Left ventricle myocardium superior (tissue), 1 donor: Measurements from ENCODE around the gene POPDC3. TPM values are rescaled to one million over a fixed set of nuclear protein-coding genes. Genes with fewer than 3 reads are reported as not detected.
A peak's percentile ranks its signal among the peaks of the same experiment; 100 is the strongest.
"Not testable (repeated sequence)": the region's sequence is repeated elsewhere in the genome, so short reads cannot be mapped to it uniquely, and the experiment has no call there.

Experiments
- ATAC-seq: fragments of 200-7000 bp; cut with Tn5 transposase; one replicate; pipeline ENCODE4 v1.9.1; 2020; ENCODE audit warnings: mild to moderate bottlenecking, moderate library complexity
- DNase-seq: peaks from one replicate; pipeline ENCODE4 v3.0.0-alpha.2; 2020
- intact Hi-C: fragments of 100-400 bp; cut with micrococcal nuclease; formaldehyde crosslinking; loops from one replicate; pipeline ENCODE4 v1.11.0; 2022
- total RNA-seq: library from RNA; stranded (reverse); fragmentation: NEBNext Ultra II Directional; extraction: Animal tissue kit (Norgen Biotek cat#: 25700); gene quantifications from one replicate; pipeline ENCODE4 v1.2.1, GENCODE V29; 2021
- donor health status: DM: no; HTN: yes; CAD: no; lungs with severe emphysema.

The POPDC3 gene
- total RNA-seq, 1 donor from 2014 or later: 59.2 TPM

DNA sequence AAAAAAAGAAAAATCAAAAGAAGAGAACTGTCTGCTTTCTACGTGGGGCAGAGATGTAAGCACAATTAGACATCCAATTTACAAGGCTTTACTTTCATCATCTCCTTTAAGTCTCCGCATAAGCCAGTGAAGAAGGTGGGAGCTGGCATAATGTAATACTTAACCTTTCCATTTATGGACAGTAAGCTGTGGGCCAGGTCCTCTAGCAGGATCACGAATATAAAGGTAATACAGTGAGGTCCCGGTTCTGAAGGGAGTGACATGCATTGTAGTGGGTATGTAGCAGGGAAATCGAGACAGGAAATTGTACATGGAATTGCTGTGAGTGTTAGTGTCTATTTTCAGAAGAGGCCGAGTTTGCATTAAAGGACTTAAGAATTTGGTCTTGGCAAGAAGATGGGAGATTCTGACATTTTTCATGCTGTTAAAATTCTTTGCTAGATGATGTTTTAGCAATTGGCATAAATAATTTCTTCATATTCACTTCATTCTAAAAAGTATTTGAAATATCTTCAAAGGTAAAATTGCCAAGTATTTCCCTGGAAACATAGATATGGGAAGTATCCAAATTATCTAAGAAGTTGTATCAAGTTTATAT, 20.4 kb upstream of the POPDC3 start:
- DNase-seq (no peak), ATAC-seq (peak; percentile 58)
- intact Hi-C loops: no loop called here

DNA sequence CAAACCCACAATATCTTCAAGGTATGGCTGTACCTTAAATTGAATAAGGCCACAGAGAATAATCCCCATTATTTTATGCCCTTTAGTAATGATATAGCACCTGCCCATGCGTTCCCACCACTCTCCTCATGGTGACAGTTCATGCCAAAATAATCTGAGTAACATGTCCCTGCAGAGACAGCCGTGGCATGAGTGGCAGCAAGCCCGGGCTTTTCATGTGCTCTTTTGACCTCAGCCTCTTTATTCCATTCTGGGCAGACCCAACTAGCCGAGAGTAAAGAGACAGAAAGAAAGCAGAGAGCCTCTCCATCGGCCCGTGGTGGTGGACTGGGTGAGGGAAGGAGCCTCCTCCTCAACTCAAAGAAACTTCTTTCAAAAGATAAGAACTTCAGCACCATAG, 19.9 kb upstream of the POPDC3 start:
- intact Hi-C loops: no loop called here
- ATAC-seq (peak; percentile 97), DNase-seq (peak; percentile 85)

DNA sequence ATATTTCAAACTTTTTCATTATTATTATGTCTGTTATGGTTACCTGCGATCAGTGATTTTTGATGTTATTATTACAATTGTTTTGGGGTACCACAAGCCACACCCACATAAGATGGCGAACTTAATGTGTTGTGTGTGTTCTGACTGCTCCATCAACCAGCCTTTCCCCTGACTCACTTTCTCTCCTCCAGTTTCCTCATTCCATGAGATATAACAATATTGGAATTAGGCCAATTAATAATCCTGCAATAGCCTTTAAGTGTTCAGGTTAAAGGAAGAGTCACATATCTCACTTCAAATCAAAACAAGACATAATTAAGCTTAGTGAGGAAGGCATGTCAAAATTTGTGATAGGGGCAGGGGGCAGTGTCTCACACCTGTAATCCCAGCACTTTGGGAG, 16.3 kb upstream of the POPDC3 start:
- intact Hi-C loops: no loop called here
- DNase-seq: no peak
- ATAC-seq: no peak

DNA sequence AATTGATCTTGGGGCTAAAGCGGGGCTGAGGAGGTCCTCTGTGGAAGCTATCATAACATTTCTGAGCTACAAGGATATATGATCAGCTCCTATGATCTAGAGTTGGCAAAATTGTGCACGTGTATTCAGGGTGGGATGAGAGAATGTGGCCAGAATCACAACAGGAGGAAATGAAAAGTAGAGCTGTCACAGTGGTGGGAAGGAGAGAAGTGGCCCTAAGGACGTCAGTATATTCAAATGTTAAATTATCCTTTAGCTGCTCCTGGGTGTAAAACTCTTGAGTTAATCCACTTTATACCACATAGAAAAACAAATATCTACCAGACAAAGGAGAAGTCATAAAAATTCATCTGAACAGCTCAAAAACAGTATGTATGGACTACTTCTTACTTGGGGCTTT, 14.8 kb upstream of the POPDC3 start:
- DNase-seq (no peak), ATAC-seq (no peak)
- intact Hi-C loops: no loop called here

DNA sequence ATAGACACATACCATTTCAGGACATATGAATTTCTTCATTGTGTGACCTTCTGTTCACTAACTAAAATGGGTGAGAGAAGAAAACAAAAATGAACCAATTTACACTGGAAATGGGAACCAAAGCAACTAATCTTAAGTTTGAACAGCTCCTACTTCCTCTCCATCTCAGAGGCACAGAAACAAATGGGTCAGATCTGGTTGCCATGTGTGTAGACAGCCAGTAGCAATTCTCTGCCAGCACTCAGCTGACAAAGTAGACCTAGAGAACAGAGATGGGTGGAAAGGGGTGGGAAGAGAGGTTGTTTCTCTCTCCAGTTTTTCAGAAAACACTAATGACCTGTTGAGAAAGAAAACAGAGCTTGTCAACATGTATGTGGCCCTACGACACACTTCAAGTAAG, 14.3 kb upstream of the POPDC3 start:
- DNase-seq (no peak), ATAC-seq (no peak)
- intact Hi-C loops: no loop called here

DNA sequence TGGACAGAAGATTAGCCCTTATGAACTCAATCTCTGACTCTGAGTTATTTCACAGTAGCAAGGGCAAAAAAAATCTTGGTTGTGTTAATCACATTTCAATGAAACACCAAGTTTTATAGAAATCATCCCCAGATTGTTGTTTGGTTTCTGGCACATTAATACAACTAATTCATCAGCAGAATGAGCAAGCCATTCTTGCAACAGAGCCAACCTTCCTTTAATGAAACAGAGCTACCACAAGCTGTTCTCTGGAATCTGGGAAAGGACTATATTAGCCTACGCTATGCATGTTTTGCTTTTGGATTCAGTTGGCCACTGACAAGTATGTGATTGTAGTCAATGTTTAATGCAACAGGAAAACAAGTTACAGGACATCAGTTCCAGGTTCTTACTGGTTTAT, 13.8 kb upstream of the POPDC3 start:
- ATAC-seq (no peak), DNase-seq (no peak)
- intact Hi-C loops: no loop called here

DNA sequence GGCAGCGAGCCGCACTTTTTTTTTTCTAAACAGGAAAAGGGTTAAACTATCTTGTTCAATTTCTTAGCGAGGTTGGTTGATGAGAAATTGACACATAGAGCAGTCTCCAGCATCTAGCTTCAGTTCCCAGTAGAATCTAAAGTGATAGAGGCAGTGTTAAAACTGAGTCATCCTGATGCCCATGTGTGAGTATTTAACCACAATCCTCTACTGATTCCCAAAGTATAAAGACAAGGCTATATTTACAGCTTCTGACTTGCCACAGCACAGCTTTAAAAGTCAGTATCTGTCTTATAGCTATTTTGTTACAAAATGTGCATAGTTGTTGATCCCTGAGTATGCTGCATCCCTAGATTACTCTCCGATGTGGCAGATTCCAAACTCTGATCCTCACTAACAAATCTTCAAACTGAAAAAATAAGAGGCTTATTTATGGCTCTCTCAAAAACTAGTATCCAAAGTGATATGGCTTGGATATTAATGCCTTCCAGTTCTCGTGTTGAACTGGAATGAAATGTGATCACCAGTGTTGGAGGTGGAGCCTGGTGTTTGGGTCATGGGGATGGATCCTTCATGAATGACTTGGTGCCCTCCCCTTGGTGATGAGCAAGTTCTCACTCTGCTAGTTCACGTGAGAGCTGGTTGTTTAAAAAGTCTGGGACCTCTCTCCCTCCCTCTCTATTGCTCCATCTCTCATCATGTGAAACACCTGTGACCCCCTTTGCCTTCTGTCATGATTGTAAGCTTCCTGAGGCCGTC, 13.1 kb upstream of the POPDC3 start:
- no peak for ATAC-seq
- no peak for DNase-seq
- intact Hi-C loops: no loop called here

DNA sequence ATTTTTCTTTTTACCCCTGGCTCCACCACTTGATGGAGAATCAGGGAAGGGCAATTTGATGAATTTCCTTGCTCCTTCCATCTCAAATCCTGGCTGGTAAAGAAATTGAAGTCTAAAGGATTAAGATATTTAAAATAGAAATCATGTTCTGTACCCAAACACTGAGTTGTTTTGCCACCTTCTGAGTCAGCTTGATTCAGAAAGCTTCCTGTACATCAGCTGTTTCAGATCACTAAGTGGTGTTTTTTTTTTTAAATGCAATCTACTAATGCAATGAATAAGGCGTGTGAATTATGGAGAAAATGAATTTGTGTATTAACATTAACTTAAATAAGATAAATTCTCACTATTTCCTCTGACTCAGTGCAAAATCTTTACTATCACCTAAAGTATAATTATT, 11.5 kb upstream of the POPDC3 start:
- intact Hi-C loops: no loop called here
- no peak for ATAC-seq
- DNase-seq: no peak

DNA sequence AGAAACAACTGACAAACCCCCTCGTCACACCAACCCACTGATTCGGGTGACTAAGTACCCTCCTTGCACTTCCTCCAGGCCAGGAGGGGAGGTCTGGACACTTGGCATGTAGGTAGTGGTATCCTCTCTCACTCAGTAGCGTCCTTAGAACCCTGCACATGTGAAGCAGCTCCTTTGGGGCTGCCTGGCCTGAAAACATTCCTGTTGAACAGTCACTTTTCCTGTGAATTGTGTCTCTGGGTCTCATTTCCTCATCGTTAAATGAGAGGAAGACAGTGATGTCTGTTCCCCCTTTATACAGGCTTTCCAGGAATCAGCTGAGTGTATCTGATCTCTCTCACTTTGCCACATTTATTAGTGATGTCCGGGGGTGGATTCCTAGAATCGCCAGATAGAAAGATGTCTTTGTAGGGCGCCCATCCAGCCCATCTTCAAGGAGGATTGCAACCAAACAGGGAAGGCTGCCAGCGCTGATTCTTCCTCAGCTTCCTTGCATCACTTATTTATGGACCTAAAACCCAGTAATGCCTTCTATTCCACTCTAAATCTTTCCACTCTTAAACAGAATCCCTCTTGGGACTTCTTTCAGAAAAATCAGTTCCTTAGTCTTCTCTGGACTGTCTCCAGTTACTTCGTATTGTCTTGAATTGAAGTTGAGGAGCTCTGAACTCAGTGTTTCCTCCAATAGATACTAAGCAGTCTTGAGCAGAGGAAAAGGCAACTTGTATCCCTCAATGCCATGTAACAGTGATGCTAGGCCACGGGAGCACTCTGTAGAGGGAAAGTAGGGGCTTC, 9.4 kb upstream of the POPDC3 start:
- intact Hi-C loops: no loop called here

DNA sequence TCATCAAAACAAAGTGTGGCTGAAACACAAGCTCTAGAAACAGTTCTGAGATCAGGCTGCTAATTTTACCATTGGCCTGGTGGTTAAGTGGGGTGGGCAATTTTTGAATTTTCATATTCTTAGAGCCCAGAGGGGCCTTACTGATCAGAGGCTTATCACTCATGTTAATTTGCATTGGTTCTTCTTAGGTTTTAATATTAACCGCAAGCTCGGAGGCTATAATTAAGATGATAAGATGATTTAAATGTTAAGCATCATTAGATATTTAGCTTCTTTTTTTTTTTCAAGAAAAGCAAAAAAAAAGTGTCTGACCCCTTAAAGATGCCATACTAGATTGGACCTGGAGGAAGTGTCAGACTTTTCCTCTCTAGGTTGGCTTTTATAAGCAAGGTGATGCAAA, 8.4 kb upstream of the POPDC3 start:
- no peak for ATAC-seq
- intact Hi-C loops: no loop called here
- no peak for DNase-seq

More for the DNA sequence above, 9.4 kb upstream of the POPDC3 start:
- DNase-seq (no peak), ATAC-seq (no peak)

DNA sequence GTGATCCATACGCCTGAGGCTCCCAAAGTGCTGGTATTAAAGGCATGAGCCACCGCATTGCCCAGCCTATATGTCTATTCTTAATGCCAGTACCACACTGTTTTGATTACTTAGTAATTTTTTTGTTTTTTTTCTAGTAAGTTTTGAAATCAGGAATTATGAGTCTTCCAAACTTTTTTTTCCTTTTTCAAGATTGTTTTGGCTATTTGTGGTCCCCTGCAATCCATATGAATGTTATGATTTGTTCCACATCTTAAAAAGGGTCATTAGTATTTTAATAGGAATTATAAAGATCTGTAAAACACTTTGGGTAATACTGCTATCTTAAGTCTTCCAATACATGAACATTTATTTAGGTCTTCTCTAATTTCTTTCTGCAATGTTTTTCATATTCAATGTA, 6.8 kb upstream of the POPDC3 start:
- DNase-seq (no peak), ATAC-seq (no peak)
- intact Hi-C loops: no loop called here

DNA sequence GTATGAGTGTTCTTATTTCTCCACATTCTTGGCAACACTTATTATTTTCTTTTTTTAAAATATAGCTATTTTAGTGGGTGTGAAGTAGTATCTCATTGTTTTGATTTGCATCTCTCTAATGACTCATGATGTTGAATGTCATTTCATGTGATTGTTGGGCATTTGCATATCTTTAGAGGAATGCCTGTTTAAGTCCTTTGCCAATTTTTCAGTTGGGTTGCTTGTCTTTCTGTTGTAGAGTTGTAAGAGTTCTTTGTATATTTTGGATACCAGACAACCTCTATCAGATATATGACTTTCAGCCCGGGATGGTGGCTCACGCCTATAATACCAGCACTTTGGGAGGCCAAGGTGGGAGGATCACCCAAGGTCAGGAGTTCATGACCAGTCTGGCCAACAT, 5.1 kb upstream of the POPDC3 start:
- ATAC-seq (no peak), DNase-seq (no peak)
- intact Hi-C loops: no loop called here

DNA sequence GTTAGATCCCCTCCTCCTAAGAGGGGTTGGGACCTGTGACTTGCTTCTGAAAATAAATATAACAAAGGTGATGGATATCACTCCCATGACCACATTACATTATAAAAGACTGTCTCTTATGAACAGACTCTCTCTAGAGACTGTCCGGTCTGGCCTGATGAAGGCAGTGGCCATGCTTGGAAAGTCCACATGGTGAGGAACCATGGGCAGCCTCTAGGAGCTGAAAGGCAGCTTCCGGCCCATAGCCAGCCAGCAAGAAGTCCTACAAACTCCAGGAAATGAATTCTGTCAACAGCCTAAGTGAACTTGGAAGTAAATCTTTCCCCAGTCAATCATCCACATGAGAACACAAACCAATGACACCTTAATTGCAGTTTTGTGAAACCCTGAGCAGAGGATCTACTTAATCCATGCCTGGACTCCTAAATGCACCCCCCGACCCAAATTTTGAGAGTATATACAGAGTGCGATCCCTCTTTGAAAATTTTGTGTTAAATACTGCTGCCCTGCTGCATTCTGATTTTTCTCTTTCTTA, 2.2 kb upstream of the POPDC3 start:
- intact Hi-C loops: no loop called here
- DNase-seq: no peak
- no peak for ATAC-seq

DNA sequence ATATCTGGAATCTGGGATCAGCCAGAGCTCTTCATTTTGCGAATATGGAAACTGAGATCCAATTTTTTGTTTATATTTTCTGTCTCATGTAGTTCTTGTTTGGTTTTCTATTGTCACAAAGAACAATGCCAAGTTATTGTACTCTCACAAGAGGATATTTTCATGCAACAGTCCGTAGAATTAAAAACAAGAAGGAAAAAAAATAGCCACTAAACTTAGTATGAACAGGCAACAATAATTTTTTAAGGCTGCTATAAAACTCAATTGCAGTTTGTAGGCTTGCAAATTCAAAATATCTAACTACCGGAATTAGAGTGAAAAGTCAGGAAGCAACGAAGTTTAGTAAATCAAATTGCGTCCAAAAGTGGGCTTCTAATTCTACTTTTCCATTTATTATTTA, 1.2 kb downstream of the POPDC3 start:
- DNase-seq: no peak
- intact Hi-C loops: no loop called here
- ATAC-seq: no peak

DNA sequence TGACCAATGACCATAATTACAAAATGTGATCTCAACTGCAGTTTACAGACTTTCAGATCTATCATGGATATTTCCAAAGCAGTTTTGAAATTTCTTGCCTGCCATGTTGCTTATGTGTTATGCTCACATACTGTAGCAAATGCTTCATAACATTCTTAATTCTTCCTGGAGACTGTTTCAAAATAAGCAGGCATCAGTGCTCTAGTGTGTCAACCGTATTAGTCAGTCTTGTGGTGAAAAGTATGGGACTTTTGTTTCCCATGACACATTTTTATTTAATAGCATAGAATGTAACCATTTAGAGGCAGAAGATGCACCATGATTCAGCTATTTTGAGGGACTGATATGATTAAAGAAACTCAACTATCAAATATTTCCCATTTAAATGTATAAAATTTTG, 1.7 kb downstream of the POPDC3 start:
- DNase-seq: no peak
- intact Hi-C loops: no loop called here
- ATAC-seq: no peak

DNA sequence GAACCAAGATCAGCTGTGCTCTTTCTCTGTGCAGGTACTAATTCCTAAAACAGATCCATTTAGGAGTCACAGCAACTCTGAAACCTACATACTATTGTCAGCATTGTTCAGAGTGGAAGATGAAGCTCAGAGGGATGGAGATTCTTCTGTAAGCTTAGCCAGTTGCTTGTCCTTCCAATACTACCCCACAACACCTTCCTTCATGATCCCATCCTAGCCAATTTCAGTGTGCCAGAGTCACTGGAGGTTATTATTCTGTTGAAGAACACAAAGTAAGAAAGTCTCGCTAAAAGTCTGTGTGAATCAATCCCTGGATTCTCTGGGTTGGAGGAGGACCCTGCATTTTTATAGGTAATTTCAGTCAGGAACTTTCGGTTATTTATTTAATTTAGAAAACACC, 2.3 kb downstream of the POPDC3 start:
- intact Hi-C loops: no loop called here
- DNase-seq (no peak), ATAC-seq (no peak)

DNA sequence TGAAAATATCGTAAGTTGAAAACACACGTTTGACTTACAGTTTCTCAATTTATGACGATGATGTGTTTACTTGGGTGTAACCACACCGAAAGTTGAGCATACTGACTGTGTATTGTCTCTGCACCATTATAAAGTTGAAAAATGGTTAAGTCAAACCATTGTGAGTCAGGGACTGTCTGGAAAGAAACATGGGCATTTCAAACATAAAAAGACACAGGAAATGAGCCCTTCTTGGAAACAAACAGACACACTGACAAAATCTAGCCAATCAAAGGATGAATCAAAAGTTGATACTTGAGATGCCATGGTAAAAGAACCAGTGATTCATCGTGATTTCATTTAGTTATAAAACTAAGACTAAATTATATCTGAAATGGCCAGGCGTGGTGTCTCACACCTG, 5.3 kb downstream of the POPDC3 start:
- intact Hi-C loops: no loop called here
- no peak for ATAC-seq
- no peak for DNase-seq

DNA sequence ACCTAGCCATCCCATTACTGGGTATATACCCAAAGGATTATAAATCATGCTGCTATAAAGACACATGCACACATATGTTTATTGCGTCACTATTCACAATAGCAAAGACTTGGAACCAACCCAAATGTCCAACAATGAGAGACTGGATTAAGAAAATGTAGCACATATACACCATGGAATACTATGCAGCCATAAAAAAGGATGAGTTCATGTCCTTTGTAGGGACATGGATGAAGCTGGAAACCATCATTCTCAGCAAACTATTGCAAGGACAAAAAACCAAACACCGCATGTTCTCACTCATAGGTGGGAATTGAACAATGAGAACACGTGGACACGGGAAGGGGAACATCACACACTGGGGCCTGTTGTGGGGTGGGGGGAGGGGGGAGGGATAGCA, 7.3 kb downstream of the POPDC3 start:
- DNase-seq, intact Hi-C loops, ATAC-seq: not testable (repeated sequence)

DNA sequence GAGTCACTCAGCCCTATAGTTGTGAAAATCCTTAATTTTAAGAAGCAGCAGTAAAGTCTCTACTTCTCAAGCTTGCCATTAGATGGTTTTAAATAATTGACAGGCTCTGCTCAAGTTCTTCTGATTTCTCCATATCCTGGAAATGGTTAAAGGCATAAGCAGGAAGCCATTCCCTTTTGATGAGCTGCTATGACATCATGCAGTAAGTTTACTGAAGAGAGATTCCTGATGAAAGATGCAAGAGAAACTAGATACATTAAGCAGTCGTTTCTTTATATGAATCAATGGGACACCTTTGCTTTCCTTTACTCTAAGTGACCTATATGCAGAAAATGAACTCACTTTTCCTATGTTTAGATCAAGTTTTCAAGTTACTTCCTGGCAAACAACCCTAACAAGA, 9.8 kb downstream of the POPDC3 start:
- no peak for ATAC-seq
- intact Hi-C loops: no loop called here
- DNase-seq: no peak

DNA sequence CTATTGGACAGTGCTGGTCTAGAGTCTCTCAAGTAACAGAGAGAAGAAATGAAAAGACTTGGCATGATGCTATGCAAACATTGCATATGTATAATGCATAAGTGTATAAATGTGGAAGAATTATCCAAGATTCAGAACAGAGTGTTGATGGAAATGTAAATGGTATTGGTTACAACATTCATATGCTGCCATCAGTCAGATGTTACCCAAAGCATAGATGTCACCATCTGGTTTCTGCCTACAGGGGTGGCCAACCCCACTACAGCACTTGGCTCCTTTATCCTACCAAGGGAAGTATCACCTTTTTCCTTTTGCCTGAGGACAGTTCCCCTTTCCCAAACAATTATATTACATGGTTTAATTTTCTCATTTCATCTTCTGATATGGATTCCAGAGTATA, 11.9 kb downstream of the POPDC3 start:
- no peak for ATAC-seq
- no peak for DNase-seq
- intact Hi-C loops: no loop called here
